HCT116 (cell line): ENCODE measurements around the gene VCAM1. TPM values are rescaled to one million over a fixed set of nuclear protein-coding genes. Genes with fewer than 3 reads are reported as not detected.

Source experiments
- ATAC-seq: fragments of 200-7000 bp; cut with Tn5 transposase; 2 replicates; pipeline ENCODE4 v1.9.1; 2020; ENCODE audit warnings: mild to moderate bottlenecking, moderate library complexity
- BruUV-seq: library from RNA; stranded (reverse); fragments of 400-500 nt; replicated peaks from 2 replicates; lab custom pipeline; 2021; lab: Mats Ljungman, UMichigan
- CTCF ChIA-PET: fragments of 300-600 bp; sonication (Branson Sonifier 250); formaldehyde crosslinking; loops from one replicate; lab custom pipeline; 2021; ENCODE audit warnings: antibody characterized with exemption; lab: Charles Lee
- POLR2A ChIA-PET: fragments of 300-600, 350-600 bp; sonication (Branson Sonifier 250); formaldehyde crosslinking; loops from one replicate; lab custom pipeline; 2021; ENCODE audit warnings: antibody characterized with exemption; lab: Charles Lee
- RAD21 ChIA-PET, 2 experiments: fragments of 300-600 bp; sonication (Branson Sonifier 250); formaldehyde crosslinking; loops; one replicate each; lab custom pipeline; 2023; ENCODE audit warnings: low total read pairs in 2 of 2; ENCODE audit not compliant: uncharacterized antibody in 2 of 2, unreplicated experiment in 2 of 2, low non-redundant PET in 1 of 2; lab: Charles Lee
- DNase-seq: peaks from one replicate; pipeline ENCODE4 v3.0.0-alpha.2; 2010; ENCODE audit warnings: low read depth, low spot score
- H2AFZ ChIP-seq: fragments of 200-600 bp; shearing (Covaris generic), sonication (generic); 2 replicates; pipeline ENCODE4 v1.6.1; 2017; ENCODE audit warnings: low read depth, mixed run types, mixed read lengths, antibody characterized with exemption, low read length; ENCODE audit not compliant: poor library complexity, severe bottlenecking
- H3K27ac ChIP-seq: 2 replicates; pipeline ENCODE4 v1.5.1; 2012; ENCODE audit warnings: low read depth, low read length
- H3K27me3 ChIP-seq: fragments of 200-600 bp; sonication (generic); 2 replicates; pipeline ENCODE4 v1.6.1; 2016; ENCODE audit warnings: mixed run types, low read length, mixed read lengths; ENCODE audit not compliant: insufficient read depth
- H3K36me3 ChIP-seq, 2 experiments: fragments of 200-500 bp in 1 of 2; fragments of 200-600 bp in 1 of 2; sonication (Bioruptor generic) in 1 of 2; sonication (generic) in 1 of 2; 2 replicates each; pipeline versions ENCODE4 v1.5.1 to v1.6.1; 2014 to 2016; ENCODE audit warnings: low read length in 2 of 2, inconsistent platforms in 1 of 2, mixed read lengths in 1 of 2, mixed run types in 1 of 2; ENCODE audit not compliant: insufficient read depth in 2 of 2, control insufficient read depth in 1 of 2
- H3K4me1 ChIP-seq, 2 experiments: fragments of 200-600 bp in 1 of 2; sonication (generic) in 1 of 2; 2 replicates each; pipeline versions ENCODE4 v1.5.1 to v1.6.1; 2012 to 2017; ENCODE audit warnings: low read length in 2 of 2, inconsistent platforms in 1 of 2, mild to moderate bottlenecking in 1 of 2, mixed read lengths in 1 of 2, mixed run types in 1 of 2, moderate library complexity in 1 of 2; ENCODE audit not compliant: insufficient read depth in 2 of 2, control insufficient read depth in 1 of 2
- H3K4me2 ChIP-seq: fragments of 200-600 bp; sonication (generic); 2 replicates; pipeline ENCODE4 v1.6.1; 2017; ENCODE audit warnings: mixed run types, low read length, mixed read lengths
- H3K4me3 ChIP-seq, 2 experiments: fragments of 200-600 bp in 1 of 2; sonication (generic) in 1 of 2; replicated peaks in 1 of 2; 2 replicates each; pipeline ENCODE4 v1.5.1; 2011 to 2016; ENCODE audit warnings: low read length in 2 of 2, control low read depth in 1 of 2, low read depth in 1 of 2, mild to moderate bottlenecking in 1 of 2, mixed read lengths in 1 of 2, mixed run types in 1 of 2
- H3K79me2 ChIP-seq: fragments of 200-600 bp; sonication (generic); 2 replicates; pipeline ENCODE4 v1.6.1; 2017; ENCODE audit warnings: mild to moderate bottlenecking, mixed run types, low read length, moderate library complexity, mixed read lengths; ENCODE audit not compliant: insufficient read depth
- H3K9ac ChIP-seq: fragments of 200-600 bp; sonication (generic); 2 replicates; pipeline ENCODE4 v1.6.1; 2016; ENCODE audit warnings: low read length, mixed read lengths
- H3K9me2 ChIP-seq: fragments of 200-600 bp; sonication (generic), shearing (Covaris generic); 2 replicates; pipeline ENCODE4 v1.6.1; 2017; ENCODE audit warnings: mixed run types, mild to moderate bottlenecking, moderate library complexity; ENCODE audit not compliant: insufficient read depth
- H3K9me3 ChIP-seq, 2 experiments: fragments of 200-500 bp in 1 of 2; fragments of 200-600 bp in 1 of 2; sonication (Bioruptor generic) in 1 of 2; sonication (generic) in 1 of 2; 2 replicates each; pipeline ENCODE4 v1.6.1; 2014 to 2017; ENCODE audit warnings: low read length in 2 of 2, mixed read lengths in 2 of 2, inconsistent platforms in 1 of 2, low read depth in 1 of 2, mild to moderate bottlenecking in 1 of 2, mixed run types in 1 of 2, moderate library complexity in 1 of 2; ENCODE audit not compliant: control insufficient read depth in 1 of 2, insufficient read depth in 1 of 2
- H4K20me1 ChIP-seq: fragments of 200-600 bp; sonication (generic), shearing (Covaris generic); 2 replicates; pipeline ENCODE4 v1.6.1; 2017; ENCODE audit warnings: mixed run types, mild to moderate bottlenecking, moderate library complexity; ENCODE audit not compliant: insufficient read depth
- ATF3 ChIP-seq: IDR thresholded peaks from 2 replicates; pipeline ENCODE4 v1.6.1; 2012
- ELF1 ChIP-seq: IDR thresholded peaks from 2 replicates; pipeline ENCODE4 v1.6.1; 2012; ENCODE audit warnings: low read depth, borderline replicate concordance
- EZH2phosphoT487 ChIP-seq: fragments of 200-600 bp; IDR thresholded peaks from 2 replicates; pipeline ENCODE4 v1.6.1; 2018; ENCODE audit warnings: antibody characterized with exemption, borderline replicate concordance
- POLR2AphosphoS5 ChIP-seq: IDR thresholded peaks from 2 replicates; pipeline ENCODE4 v1.6.1; 2011; ENCODE audit warnings: mild to moderate bottlenecking, low read depth, low read length, moderate library complexity
- RAD21 ChIP-seq: IDR thresholded peaks from 2 replicates; pipeline ENCODE4 v1.6.1; 2012; ENCODE audit warnings: low read depth, mild to moderate bottlenecking
- TCF7L2 ChIP-seq: IDR thresholded peaks from 2 replicates; pipeline ENCODE4 v1.7.0; 2011; ENCODE audit warnings: borderline replicate concordance, inconsistent platforms; ENCODE audit not compliant: insufficient read depth, insufficient read length; ENCODE audit errors: extremely low read depth
- YY1 ChIP-seq: IDR thresholded peaks from 2 replicates; pipeline ENCODE4 v1.6.1; 2011; ENCODE audit warnings: low read length, low read depth, moderate library complexity, mild to moderate bottlenecking; ENCODE audit not compliant: insufficient replicate concordance; ENCODE audit errors: extremely low read depth
- ZBTB33 ChIP-seq: IDR thresholded peaks from 2 replicates; pipeline ENCODE4 v1.6.1; 2011; ENCODE audit warnings: mild to moderate bottlenecking, low read length, moderate library complexity; ENCODE audit not compliant: insufficient replicate concordance; ENCODE audit errors: extremely low read depth
- ZNF274 ChIP-seq: fragments of 200-500 bp; sonication (Bioruptor generic); IDR thresholded peaks from 2 replicates; pipeline ENCODE4 v1.6.1; 2014; ENCODE audit warnings: mild to moderate bottlenecking, low read depth, low read length, inconsistent platforms
- intact Hi-C: fragments of 100-400 bp; cut with micrococcal nuclease; formaldehyde crosslinking; loops from 2 replicates; pipeline ENCODE4 v1.10.0; 2022
- total RNA-seq: library from RNA; stranded (reverse); gene quantifications from one replicate; pipeline ENCODE4 v1.2.1, GENCODE V29; 2021; ENCODE audit not compliant: unreplicated experiment

The VCAM1 gene
- total RNA-seq, 1 experiment from 2014 or later = 0.17 TPM

- Histone ChIP-seq H3K27me3 (no peaks in the 10 kb centered on the region), H2AFZ (no peak overlapping the region), H3K9me3 (no peaks in the 10 kb centered on the region), H3K9me2 (no peaks in the 10 kb centered on the region), H3K79me2 (no peaks in the 10 kb centered on the region), H4K20me1 (no peaks in the 10 kb centered on the region), H3K4me2 (no peak overlapping the region), H3K9ac (no peak overlapping the region), H3K4me3 (no peak overlapping the region), H3K4me1 (no peaks in the 10 kb centered on the region), H3K27ac (no peak overlapping the region), H3K36me3 (no peaks in the 10 kb centered on the region)
- no peak for ATAC-seq
- RAD21 ChIA-PET = no interaction called here
- BruUV-seq = no TSS peak
- TF ChIP-seq YY1 = no peak
- no peak for TF ChIP-seq RAD21
- TF ChIP-seq ELF1 = no peak
- no peak for TF ChIP-seq TCF7L2
- no peak for TF ChIP-seq ZBTB33
- TF ChIP-seq ZNF274 = no peak
- no peak for TF ChIP-seq EZH2phosphoT487
- no peak for TF ChIP-seq POLR2AphosphoS5
- no peak for TF ChIP-seq ATF3
- DNase-seq = no peak
- POLR2A ChIA-PET = no interaction called here
- intact Hi-C loops = no loop called here
- CTCF ChIA-PET = no interaction called here
Observed at GRCh38 chr1:100757946-100758345, 38.4 kb downstream of the VCAM1 start.
